ENCODE measurements around the gene SHLD2.

- no peak for TF ChIP-seq CTCF (IDR thresholded peaks at IDR 0.05)
- TF ChIP-seq NR3C1 (CRISPR knock-in tag; conservative IDR thresholded peaks at IDR 0.05; ENCODE audit: low read depth), result no peak
- TF ChIP-seq GRHL2 (CRISPR knock-in tag; IDR thresholded peaks at IDR 0.05; ENCODE audit: insufficient replicate concordance, severe bottlenecking), result no peak
- TF ChIP-seq ZNF232 (CRISPR knock-in tag; IDR thresholded peaks at IDR 0.05), result no peak; the same call in 1 of the 2 replicates
- TF ChIP-seq CREB1 (CRISPR knock-in tag; IDR thresholded peaks at IDR 0.05), result peak; percentile 63; the same call in 1 of the 2 replicates
- TF ChIP-seq USF2 (CRISPR knock-in tag; IDR thresholded peaks at IDR 0.05), result no peak
- no peak for TF ChIP-seq MAX (CRISPR knock-in tag; IDR thresholded peaks at IDR 0.05)
- TF ChIP-seq SP1 (CRISPR knock-in tag; conservative IDR thresholded peaks at IDR 0.05), result no peak
- no peak for TF ChIP-seq FOXP4 (CRISPR knock-in tag; IDR thresholded peaks at IDR 0.05)
- no peak for TF ChIP-seq USF1 (CRISPR knock-in tag; IDR thresholded peaks at IDR 0.05)
These were observed 1.2 kb upstream of the SHLD2 start for GRCh38 chr10:87093632-87094372.

Data from WTC11 (cell line).